ENCODE data around the gene MYADML2. TPM values are rescaled to one million over a fixed set of nuclear protein-coding genes. Genes with fewer than 3 reads are reported as not detected.

Gene MYADML2
- total RNA-seq, 4 donors from 2014 or later, result 2.9 to 24.9 (median 13.3) TPM

DNA sequence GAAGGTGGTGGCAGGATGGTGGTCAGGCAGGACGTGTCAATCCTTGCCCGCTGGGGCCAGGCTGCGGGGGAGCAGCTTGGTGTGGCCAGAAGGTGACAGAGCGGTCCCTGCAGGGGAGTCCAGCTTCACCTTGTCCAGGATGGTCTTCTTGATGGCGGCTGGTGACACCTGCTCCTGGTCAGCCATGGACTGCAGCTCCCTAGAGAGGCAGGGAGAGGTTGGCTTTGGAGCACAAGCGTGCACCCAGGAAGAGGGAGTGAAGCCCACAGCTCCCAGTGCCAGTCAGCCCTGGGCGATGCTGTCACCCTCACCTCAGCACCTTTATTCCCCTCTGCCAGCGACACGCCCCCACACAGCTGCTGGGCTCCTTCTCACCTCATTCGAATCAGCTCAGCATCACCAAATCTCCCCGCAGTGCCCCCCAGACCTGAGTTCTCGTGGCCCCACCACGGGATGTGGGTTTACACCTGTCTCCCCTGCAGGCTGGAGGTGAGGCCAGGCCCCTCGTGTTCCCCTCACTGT is 13.8 kb downstream of the MYADML2 start:
- Histone ChIP-seq H3K36me3 (no peaks in the 10 kb centered on the region), H3K4me3 (no peak overlapping the region), H3K27ac (no peak overlapping the region), H3K27me3 (peaks cover 0 to under 1% (median 0%) of the 10 kb centered on the region in 3 donors), H3K4me1 (peaks cover 15 to 18% of the 10 kb centered on the region in 2 donors), H3K9me3 (no peaks in the 10 kb centered on the region)
- ATAC-seq (no peak), DNase-seq (no peak)
- intact Hi-C loops (cut with DNase I; ENCODE audit: low total_unique reads), result no loop called here
- in situ Hi-C loops (cut with MboI; ENCODE audit: low sequenced_read_pairs in 4 of 4), result no loop called here
- TF ChIP-seq POLR2A (IDR thresholded peaks at IDR 0.05), result no peak
- TF ChIP-seq, protein P1, sequence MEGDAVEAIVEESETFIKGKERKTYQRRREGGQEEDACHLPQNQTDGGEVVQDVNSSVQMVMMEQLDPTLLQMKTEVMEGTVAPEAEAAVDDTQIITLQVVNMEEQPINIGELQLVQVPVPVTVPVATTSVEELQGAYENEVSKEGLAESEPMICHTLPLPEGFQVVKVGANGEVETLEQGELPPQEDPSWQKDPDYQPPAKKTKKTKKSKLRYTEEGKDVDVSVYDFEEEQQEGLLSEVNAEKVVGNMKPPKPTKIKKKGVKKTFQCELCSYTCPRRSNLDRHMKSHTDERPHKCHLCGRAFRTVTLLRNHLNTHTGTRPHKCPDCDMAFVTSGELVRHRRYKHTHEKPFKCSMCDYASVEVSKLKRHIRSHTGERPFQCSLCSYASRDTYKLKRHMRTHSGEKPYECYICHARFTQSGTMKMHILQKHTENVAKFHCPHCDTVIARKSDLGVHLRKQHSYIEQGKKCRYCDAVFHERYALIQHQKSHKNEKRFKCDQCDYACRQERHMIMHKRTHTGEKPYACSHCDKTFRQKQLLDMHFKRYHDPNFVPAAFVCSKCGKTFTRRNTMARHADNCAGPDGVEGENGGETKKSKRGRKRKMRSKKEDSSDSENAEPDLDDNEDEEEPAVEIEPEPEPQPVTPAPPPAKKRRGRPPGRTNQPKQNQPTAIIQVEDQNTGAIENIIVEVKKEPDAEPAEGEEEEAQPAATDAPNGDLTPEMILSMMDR (IDR thresholded peaks at IDR 0.05 in 4 of 5, conservative IDR thresholded peaks at IDR 0.05 in 1 of 5), result no peak

DNA sequence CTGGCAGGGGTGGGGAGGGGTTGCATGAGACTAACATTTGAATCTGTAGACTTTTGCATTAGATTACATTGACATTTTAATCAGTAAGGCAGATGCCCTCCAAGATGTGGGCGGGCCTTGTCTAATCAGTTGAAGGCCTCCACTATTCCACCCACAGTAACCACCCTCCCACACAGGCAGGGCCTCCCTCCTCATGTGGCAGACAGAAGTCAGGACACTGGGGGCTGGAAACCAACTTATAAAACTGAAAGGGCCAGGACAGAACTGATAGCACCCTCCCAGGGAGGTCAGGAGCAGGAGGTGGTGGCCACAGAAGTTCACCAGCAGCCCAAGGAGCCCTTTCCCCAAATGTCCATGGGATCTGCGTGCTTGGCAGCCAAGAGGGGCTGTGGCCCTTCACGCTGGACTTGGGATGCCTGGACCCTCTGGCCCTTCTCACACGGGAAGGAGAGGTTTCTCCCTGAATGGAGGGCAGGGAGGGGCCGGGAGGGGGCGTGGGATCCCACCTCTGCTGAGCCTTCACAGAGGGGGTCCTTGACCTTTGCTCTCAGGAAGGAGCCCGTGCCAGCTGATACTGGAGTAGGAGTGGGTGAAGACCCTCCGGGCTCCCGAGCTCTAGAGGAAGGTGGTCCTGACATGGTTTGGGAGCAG is 14.6 kb downstream of the MYADML2 start:
- no peak overlapping the region for H3K4me3 ChIP-seq
- H3K27ac ChIP-seq, result no peak overlapping the region
- H3K27me3 ChIP-seq, result peaks cover 0 to 3% (median 0%) of the 10 kb centered on the region in 3 donors
- peaks cover 12 to 13% of the 10 kb centered on the region in 2 donors for H3K4me1 ChIP-seq
- intact Hi-C loops (cut with DNase I; ENCODE audit: low total_unique reads) (no loop called here), in situ Hi-C loops (cut with MboI; ENCODE audit: low sequenced_read_pairs in 4 of 4) (no loop called here)
- DNase-seq, result no peak
- no peaks in the 10 kb centered on the region for H3K9me3 ChIP-seq
- TF ChIP-seq, protein P1 (IDR thresholded peaks at IDR 0.05 in 4 of 5, conservative IDR thresholded peaks at IDR 0.05 in 1 of 5), result no peak
- no peak for TF ChIP-seq POLR2A (IDR thresholded peaks at IDR 0.05)
- no peak for ATAC-seq
- H3K36me3 ChIP-seq, result no peaks in the 10 kb centered on the region

DNA sequence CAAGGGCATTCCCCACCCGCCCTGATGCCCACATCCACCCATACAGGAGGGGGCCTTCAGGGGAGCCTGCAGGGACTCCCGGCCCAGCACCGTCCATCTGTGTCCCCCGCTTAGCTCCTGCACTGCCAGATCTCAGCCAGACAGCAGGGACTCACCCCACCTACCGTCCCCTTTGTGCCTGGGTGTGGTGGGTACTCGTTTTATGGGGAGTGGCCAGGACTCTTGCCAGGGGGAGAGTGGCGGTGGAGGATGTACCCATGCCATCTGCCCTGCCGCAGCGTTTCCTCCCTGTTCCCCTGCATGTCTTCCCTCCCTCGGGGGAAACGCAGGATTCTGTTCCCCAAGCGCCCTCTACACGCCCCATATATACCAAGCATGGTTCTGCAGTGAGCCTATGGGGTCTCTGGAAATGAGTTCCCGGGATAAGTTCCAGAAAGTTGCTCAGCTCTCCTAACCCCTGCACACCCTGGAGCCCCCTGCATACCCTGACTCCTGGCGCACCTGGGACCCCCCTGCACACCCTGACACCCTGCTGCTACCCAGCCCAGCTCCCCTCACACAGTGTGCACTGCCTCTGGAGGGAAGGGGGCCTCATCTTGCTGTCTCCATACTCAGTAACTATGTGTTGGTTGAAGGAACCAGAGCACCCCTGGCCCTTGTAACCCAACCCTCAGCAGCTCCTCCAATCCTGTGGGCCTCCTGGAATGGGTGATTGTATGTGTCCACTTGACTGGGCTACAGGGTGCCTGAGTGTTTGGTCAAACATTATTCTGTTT is 15.3 kb downstream of the MYADML2 start:
- no peak overlapping the region for H3K4me3 ChIP-seq
- H3K4me1 ChIP-seq, result peaks cover 10 to 11% of the 10 kb centered on the region in 2 donors
- no peak for ATAC-seq
- no peak for DNase-seq
- in situ Hi-C loops (cut with MboI; ENCODE audit: low sequenced_read_pairs in 4 of 4), result no loop called here
- no peak for TF ChIP-seq POLR2A (IDR thresholded peaks at IDR 0.05)
- TF ChIP-seq, protein P1 (IDR thresholded peaks at IDR 0.05 in 4 of 5, conservative IDR thresholded peaks at IDR 0.05 in 1 of 5), result no peak
- H3K27ac ChIP-seq, result no peak overlapping the region
- H3K27me3 ChIP-seq, result peaks cover 0 to 3% (median 0%) of the 10 kb centered on the region in 3 donors
- intact Hi-C loops (cut with DNase I; ENCODE audit: low total_unique reads), result no loop called here
- no peaks in the 10 kb centered on the region for H3K9me3 ChIP-seq
- no peaks in the 10 kb centered on the region for H3K36me3 ChIP-seq

DNA sequence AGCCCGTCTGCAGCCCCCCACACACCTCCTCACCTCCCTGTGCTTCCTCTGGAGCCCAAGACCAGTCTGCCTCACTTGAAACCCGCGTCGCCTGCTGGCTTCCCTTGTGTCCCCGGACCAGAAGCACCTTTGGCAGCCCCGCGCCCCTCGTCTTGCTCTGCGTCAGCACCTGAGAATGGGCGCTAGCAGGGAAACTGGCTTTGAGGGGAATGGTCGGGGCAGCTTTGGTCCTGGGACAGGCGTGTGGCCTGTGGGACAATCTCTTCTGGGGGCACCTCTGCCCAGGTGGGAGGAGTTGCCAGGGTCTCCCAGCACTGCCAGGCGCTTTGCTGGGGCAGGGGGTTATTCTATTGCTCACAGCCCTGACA is 15.9 kb downstream of the MYADML2 start:
- no peak for DNase-seq
- in situ Hi-C loops (cut with MboI; ENCODE audit: low sequenced_read_pairs in 4 of 4), result no loop called here
- Histone ChIP-seq H3K4me3 (no peak overlapping the region), H3K27me3 (peaks cover 0 to 3% (median 0%) of the 10 kb centered on the region in 3 donors), H3K27ac (no peak overlapping the region), H3K9me3 (no peaks in the 10 kb centered on the region), H3K4me1 (peaks cover 10% of the 10 kb centered on the region in 2 donors), H3K36me3 (no peaks in the 10 kb centered on the region)
- no peak for TF ChIP-seq POLR2A (IDR thresholded peaks at IDR 0.05)
- TF ChIP-seq, protein P1 (IDR thresholded peaks at IDR 0.05 in 4 of 5, conservative IDR thresholded peaks at IDR 0.05 in 1 of 5), result no peak
- ATAC-seq, result no peak
- intact Hi-C loops (cut with DNase I; ENCODE audit: low total_unique reads), result no loop called here
